NCI-H226 (cell line): Measurements from ENCODE around the gene MRPS9.

ENCODE experiments used
- DNase-seq: peaks from one replicate; pipeline ENCODE4 v3.0.0-alpha.2; 2015

The MRPS9 gene

DNA sequence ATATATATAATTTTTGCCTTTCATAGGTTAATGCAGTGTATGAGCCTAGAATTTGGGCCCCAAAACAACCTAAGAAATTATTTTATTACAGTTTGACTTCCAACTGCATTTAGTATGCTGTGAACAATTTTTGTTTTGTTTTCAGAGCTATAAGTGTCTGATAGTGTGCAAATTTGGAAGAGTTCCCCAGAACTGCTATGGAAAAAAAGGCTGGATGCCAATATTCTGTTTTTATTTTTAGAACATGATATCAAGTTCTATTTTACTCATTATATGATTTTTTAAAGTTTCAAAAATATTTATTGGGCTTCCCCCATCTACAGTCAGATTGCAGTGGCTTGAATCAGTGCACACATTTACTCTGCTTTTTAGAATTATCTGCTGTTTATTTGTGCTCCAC is 42.6 kb downstream of the MRPS9 start:
- DNase-seq: no peak

DNA sequence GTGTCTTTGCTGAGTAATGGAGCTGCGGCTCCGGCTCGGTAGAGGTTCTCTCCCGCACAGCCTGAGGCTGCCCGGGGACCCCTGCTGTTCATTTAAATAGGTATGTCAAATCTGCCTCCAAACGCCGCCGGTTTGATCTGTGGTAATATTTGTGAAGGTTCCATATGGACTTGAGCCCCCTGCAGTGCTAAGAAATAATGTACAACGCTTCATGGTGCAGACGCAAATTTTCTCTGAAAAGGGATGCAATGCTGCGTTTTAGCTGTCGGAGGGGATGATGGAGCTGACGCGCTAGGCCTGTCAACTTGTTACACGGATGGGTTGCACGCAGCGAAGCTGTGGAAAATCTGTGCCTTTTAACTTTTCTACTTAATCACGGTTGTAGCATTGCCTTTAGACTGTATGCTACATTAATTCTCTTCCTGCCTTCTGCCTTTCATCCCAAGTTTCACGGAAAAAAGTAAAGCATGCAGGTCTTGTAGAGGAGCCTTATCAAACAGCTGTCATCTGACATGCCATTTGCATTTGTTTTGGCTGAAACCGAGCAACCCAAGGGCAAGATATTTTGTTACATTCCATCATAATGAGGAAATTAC is 43.2 kb downstream of the MRPS9 start:
- DNase-seq: no peak

DNA sequence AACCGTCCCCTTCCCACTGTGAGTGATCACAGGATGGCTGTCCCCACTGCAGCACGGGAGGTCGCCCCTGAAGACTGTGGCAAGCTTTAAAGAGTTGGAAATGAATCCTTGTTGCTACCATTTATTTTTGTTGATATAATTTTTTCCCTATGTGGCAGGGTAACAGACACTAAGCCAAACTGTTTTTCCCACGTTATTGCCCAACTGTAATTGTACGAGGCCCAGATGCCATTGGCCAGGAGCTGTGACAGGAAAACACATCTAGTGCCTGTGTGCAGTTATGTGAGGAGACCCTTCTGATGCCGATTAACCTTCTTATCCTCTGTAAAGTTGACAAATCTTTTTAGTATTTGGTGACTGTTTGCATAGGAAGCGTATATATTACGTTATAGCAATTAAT is 44.2 kb downstream of the MRPS9 start:
- DNase-seq: no peak

DNA sequence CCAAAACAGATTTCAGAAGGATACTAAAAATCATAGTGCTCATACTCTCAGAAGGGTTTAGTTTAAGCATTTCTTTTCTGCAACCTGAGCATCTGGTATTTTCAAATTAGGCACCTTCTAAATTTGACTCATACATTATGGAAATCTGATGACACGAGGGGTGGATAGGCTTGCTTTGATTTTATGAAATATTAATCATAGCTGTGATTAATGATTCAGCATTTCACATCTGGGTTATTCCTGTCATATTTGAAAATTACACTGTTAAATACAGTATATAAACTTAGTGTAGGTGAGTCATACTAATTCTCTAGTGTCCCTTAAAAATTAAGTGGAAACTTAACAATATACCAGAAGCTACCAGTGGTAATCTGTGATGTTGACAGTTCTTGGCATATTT is 47.7 kb downstream of the MRPS9 start:
- no peak for DNase-seq

GRCh38 chr2:105087273-105087672 is 49.4 kb downstream of the MRPS9 start:
- no peak for DNase-seq

- DNase-seq: no peak
Measured at GRCh38 chr2:105090091-105090490, 52.2 kb downstream of the MRPS9 start.

- DNase-seq: no peak
Measured at GRCh38 chr2:105092797-105093196, 54.9 kb downstream of the MRPS9 start.

GRCh38 chr2:105099153-105099552 is 61.3 kb downstream of the MRPS9 start:
- no peak for DNase-seq

- DNase-seq: no peak
Measured at GRCh38 chr2:105100046-105100840, 62.4 kb downstream of the MRPS9 start.

- no peak for DNase-seq
Measured at GRCh38 chr2:105102001-105102400, 64.1 kb downstream of the MRPS9 start.

DNA sequence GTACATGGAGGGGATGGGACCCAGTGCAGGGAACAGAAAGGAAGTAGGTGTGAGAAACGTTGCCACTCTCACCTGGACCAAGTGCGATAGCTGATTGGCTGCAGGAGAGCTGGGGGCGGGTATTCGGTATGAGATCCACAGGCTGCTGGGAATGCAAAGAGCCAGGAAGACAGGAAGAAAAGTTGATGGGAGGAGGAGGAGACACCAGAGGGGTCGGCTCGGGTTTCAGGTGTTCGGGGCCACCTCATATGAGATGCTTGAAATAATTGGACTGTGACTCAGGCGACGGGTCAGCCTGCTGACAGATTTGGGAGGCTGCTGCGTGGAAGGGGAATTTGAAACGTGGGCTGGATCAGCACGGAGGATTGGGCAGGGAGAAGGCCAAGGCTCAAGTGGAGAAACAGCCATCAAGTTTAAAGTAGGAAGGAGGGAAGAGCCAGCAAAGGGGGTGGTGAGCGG is 65.1 kb downstream of the MRPS9 start:
- peak; percentile 94 for DNase-seq

DNA sequence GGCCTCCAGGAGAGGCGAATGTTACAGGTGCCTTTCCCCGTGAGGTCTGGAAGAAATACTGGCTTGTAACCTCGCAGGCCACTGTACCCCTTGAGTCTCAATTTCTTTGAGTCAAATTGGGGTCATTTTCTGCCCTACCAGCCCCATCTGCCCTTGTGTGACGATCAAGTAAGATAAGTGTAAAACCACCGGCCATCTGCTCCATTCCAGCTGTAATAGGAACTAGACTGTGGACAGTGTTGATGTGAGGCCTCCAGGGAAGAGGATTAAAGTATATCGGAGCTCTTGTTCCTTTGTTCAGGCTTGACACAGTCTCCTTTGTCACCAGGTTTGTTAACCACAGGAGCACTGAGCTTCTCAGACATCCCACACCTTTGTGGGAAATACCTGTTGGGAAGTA is 65.6 kb downstream of the MRPS9 start:
- no peak for DNase-seq

DNA sequence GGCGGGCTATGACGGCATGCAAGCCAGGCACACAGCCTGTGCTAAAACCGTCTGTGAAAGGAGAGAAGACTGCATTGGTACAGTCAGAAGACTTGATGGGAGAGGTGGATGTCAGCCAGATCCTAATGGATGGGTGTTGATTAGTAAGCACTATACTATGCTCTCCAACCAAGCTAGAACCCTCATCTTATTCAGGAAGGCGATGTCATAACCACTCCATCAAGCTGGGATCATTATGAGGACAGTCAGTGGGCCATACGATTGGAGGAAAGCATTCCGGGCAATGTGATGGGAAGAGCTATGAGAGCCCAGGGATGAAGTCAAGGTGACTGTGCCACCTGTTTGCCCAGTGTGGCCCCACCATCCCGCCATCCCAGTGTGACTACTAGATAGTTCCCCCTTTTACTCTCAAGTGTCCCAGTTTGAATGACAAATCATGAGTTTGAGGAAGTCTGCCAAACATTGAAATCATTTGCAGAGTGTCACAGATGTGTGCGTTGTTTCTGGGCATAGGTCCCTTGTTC is 66.4 kb downstream of the MRPS9 start:
- peak; percentile 88 for DNase-seq

DNA sequence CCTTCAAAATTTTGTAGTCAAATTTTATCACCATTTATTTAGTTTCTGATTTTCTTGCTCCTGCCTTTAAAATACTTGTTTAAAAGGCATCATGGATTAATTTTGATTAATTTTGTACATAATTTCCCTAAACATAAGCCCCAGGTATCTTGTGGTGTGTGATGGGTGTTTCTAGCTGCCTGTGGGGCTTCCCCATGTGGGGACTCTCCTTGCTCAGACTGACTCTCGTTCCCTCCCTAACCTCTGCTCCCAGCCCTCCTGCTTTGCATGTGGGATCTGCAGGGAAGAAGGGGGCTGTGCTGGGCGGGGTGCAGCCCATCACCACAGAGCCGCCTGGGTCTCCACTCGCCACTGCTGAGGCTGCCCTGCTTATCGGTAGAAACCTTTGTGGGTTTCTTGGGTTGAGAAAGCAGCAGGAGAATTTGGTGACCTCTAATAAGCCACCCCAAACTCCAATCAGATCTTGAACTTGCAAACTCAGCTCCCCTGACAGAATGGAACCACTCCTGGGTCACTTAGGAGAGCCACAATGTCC is 72.5 kb downstream of the MRPS9 start:
- no peak for DNase-seq

DNA sequence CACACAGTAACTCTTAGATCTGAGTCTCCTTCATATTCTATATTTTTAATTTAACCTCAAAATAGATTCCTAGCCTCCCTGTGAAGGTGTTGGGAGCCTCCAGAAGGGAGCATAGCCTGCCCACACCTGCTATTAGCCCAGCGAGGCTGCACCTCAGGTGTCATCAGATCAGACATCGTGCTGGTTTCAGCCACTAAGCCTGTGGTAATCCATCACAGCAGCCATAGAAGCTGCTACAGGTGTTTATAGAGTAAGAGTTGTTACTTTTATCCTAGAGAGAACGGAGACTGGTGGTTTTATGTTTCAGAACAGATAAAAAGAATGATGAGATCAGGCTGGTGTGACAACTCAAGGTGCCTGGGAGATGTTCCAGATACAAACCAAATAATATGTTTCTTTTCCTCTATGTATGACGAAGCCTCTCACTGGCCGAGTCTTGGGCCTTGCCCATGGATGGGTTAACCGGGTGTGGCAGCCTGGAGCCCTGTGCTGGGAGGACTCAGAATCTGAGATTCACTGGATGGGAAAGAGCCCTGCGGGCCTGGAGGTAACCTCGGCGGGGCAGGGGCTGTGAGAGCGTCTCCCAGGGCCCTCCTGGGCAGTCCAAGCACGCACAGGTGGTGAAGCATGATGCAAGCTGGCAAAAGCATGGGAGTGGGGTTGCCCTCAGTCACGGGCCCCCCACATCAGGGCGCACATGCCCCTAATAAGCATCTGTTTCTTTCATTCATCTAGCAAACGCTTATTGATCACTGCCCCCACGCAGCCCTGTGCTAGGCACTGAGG is 73.7 kb downstream of the MRPS9 start:
- no peak for DNase-seq

DNA sequence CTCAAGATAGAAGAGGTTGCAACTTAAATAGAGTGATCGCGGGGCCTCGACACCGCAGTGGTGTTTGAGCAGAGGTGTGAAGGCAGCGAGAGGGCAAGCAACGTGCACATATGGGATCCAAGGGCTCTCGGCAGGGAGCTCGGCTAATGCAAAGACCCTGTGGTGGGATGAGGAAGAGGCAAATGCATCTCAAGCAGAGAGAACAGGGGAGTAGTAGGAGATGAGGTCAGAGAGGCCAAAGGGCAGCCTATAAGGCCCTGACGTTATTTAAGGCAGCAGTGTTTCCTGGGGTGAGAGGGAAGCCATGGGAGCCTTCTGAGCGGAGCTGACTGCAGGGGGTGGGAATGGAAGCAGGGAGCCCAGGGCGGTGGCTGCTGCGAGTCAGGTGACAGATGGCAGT is 74.5 kb downstream of the MRPS9 start:
- DNase-seq: no peak

DNA sequence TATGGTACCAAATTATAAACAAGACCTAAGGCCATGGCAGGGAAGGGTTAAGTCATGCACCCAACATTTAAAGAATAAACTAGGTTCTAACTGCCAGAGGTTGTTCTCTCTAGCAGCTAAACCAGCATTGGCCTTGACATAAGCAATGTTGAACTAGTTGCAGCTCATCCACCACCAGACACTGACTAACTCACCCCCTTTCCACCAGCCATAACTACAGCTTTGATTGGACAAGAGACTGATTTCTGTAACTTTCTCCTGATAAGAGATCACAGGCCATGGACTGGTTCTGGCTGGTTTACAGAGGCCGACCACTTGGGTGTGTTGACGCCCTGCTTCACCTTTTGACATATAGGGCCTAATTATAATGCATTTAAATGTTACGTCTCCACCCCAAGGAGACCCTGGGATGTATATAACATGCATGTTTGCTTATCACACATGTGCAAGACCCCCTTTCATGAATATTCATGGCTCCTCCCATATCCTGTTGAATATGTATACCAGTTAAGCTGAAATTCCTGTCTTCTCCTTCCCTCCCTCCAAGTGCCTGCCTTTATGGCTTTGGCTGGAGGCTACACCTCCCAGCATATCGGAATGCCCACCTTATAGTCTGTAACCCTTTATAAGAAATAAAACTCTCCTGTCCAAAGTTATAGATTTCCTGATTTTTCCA is 75.9 kb downstream of the MRPS9 start:
- DNase-seq: peak; percentile 34

DNA sequence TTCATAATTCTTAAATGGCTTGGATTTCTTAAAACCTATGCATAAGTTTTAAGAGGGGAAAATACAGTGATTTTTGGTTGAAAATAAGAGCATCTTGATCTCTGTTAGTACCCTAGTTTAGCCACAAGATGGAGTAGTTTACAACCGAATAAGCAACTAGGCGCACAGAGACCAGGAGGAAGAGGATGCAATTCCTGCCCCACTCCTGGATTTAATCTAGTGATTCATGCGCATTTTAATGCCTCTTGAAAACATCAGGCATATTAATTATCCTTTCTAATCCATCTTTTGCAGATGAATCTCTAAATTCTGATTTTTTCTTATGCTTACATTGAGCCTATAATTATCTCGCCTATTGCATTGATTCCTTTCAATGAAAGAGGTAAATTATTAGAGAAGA is 76.7 kb downstream of the MRPS9 start:
- DNase-seq: no peak

- no peak for DNase-seq
Measured at GRCh38 chr2:105116348-105116747, 78.5 kb downstream of the MRPS9 start.

DNA sequence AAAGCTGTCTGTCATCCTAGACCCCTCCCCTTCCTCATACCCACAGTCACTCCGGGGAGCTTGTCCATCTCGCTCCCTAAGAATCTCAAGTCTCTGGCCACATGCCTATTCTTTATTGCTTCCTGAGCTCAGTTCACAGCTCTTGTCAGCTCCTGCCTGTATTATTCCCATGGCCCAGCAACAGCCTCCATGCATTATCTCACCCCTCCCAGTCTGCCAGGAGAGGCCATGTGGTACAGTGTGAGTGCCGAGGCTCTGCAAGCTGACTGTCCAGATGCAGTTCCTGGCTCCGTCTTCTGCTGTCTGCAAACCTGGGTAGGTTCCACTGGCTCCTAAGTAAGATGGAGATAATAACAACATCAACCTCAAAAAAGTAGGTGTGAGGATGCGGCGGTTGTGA is 79.7 kb downstream of the MRPS9 start:
- no peak for DNase-seq

DNA sequence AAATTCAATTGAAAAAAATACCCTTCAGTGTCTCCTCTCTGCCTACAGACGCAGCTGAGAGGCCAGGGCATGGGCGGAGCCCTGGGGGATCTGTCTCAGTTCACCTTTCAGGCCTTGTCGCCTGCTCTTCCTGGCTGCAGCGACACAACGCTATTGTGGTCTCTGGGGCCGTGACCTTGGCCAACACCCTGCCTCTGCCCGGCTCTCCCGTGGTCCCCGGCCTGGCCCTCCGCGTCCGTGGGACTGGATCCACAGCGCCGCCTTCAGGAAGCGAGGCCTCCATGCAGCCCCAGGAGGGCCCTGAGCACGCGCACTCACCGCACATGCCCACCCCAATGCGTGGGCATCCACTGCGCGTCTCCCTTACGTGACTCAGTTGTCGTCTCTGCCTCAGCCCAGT is 81.1 kb downstream of the MRPS9 start:
- no peak for DNase-seq

- DNase-seq: no peak
Measured at GRCh38 chr2:105121434-105121833, 83.6 kb downstream of the MRPS9 start.

- DNase-seq: no peak
Measured at GRCh38 chr2:105125428-105125827, 87.6 kb downstream of the MRPS9 start.
